IMR-90 (cell line): ENCODE data around the gene ZSWIM3. TPM values are rescaled to one million over a fixed set of nuclear protein-coding genes. Genes with fewer than 3 reads are reported as not detected.

ENCODE experiments used
- ATAC-seq: fragments of 200-7000 bp; cut with Tn5 transposase; 2 replicates; pipeline ENCODE4 v1.9.1; 2020; ENCODE audit warnings: low read depth, mild to moderate bottlenecking, moderate library complexity
- BruUV-seq: library from RNA; stranded (reverse); fragments of 400-500 nt; replicated peaks from 2 replicates; lab custom pipeline; 2021; lab: Mats Ljungman, UMichigan
- CTCF ChIA-PET: fragments of 300-600 bp; formaldehyde crosslinking; extraction: SDS; loops from one replicate; lab custom pipeline; 2021; ENCODE audit warnings: antibody characterized with exemption; lab: Yijun Ruan, JAX
- POLR2A ChIA-PET: fragments of 300-600 bp; sonication (Branson Sonifier 250); formaldehyde crosslinking; loops from one replicate; lab custom pipeline; 2022; ENCODE audit warnings: antibody characterized with exemption; ENCODE audit not compliant: unreplicated experiment; lab: Charles Lee
- DNase-seq: peaks from one replicate; pipeline ENCODE4 v3.0.0; 2013
- H2AFZ ChIP-seq: replicated peaks from 2 replicates; pipeline ENCODE3; 2013; ENCODE audit warnings: low read length, mild to moderate bottlenecking; ENCODE audit not compliant: poor library complexity
- H2AK5ac ChIP-seq: 2 replicates; pipeline ENCODE4 v1.6.1; 2013; ENCODE audit warnings: low read depth, low read length, inconsistent platforms
- H2AK9ac ChIP-seq: replicated peaks from 2 replicates; pipeline ENCODE3; 2013; ENCODE audit warnings: mild to moderate bottlenecking, low read depth, low read length, moderate library complexity; ENCODE audit not compliant: poor library complexity
- H2BK120ac ChIP-seq: 2 replicates; pipeline ENCODE4 v1.6.1; 2013; ENCODE audit warnings: low read depth, low read length, inconsistent platforms
- H2BK15ac ChIP-seq: 3 replicates; pipeline ENCODE4 v1.6.1; 2013; ENCODE audit warnings: low read depth, low read length, inconsistent platforms
- H2BK20ac ChIP-seq: 2 replicates; pipeline ENCODE4 v1.6.1; 2013; ENCODE audit warnings: low read depth, mild to moderate bottlenecking, inconsistent platforms, low read length, moderate library complexity
- H2BK5ac ChIP-seq: 2 replicates; pipeline ENCODE4 v1.6.1; 2013; ENCODE audit warnings: mild to moderate bottlenecking, low read depth, low read length, inconsistent platforms; ENCODE audit not compliant: poor library complexity, severe bottlenecking
- H3K14ac ChIP-seq: replicated peaks from 2 replicates; pipeline ENCODE4 v1.6.1; 2013; ENCODE audit warnings: low read depth, low read length, inconsistent platforms
- H3K18ac ChIP-seq: 2 replicates; pipeline ENCODE4 v1.6.1; 2013; ENCODE audit warnings: low read depth, low read length, control low read depth
- H3K23ac ChIP-seq: 2 replicates; pipeline ENCODE4 v1.6.1; 2013; ENCODE audit warnings: low read depth, low read length, inconsistent platforms
- H3K27ac ChIP-seq: 2 replicates; pipeline ENCODE4 v1.5.1; 2013; ENCODE audit warnings: mild to moderate bottlenecking, control low read depth, low read length; ENCODE audit not compliant: insufficient read depth
- H3K27me3 ChIP-seq: 2 replicates; pipeline ENCODE4 v1.6.1; 2013; ENCODE audit warnings: low read length; ENCODE audit not compliant: control insufficient read depth, insufficient read depth
- H3K36me3 ChIP-seq: 2 replicates; pipeline ENCODE4 v1.6.1; 2013; ENCODE audit warnings: low read length, mixed read lengths; ENCODE audit not compliant: control insufficient read depth, insufficient read depth
- H3K4ac ChIP-seq: 2 replicates; pipeline ENCODE4 v1.6.1; 2013; ENCODE audit warnings: low read depth, low read length, inconsistent platforms
- H3K4me1 ChIP-seq: 2 replicates; pipeline ENCODE4 v1.6.1; 2013; ENCODE audit warnings: low read length, mixed read lengths; ENCODE audit not compliant: control insufficient read depth, insufficient read depth
- H3K4me2 ChIP-seq: 2 replicates; pipeline ENCODE4 v1.6.1; 2013; ENCODE audit warnings: low read depth, mild to moderate bottlenecking, control low read depth, low read length, moderate library complexity
- H3K4me3 ChIP-seq: 2 replicates; pipeline ENCODE4 v1.5.1; 2013; ENCODE audit warnings: low read depth, mild to moderate bottlenecking, control low read depth, low read length, moderate library complexity; ENCODE audit not compliant: insufficient read depth
- H3K56ac ChIP-seq: 2 replicates; pipeline ENCODE4 v1.6.1; 2013; ENCODE audit warnings: low read length, inconsistent platforms; ENCODE audit not compliant: insufficient read depth; ENCODE audit errors: extremely low read depth
- H3K79me1 ChIP-seq, 2 experiments: 2 replicates each; pipeline ENCODE4 v1.6.1; 2013; ENCODE audit warnings: low read length in 2 of 2, inconsistent platforms in 1 of 2, low read depth in 1 of 2
- H3K9ac ChIP-seq: 2 replicates; pipeline ENCODE4 v1.6.1; 2013; ENCODE audit warnings: low read depth, low read length, control low read depth
- H3K9me1 ChIP-seq: 2 replicates; pipeline ENCODE4 v1.6.1; 2013; ENCODE audit warnings: low read length, inconsistent platforms; ENCODE audit not compliant: insufficient read depth
- H3K9me3 ChIP-seq: 2 replicates; pipeline ENCODE4 v1.6.1; 2013; ENCODE audit warnings: low read length; ENCODE audit not compliant: control insufficient read depth, insufficient read depth
- H4K20me1 ChIP-seq: 2 replicates; pipeline ENCODE4 v1.6.1; 2013; ENCODE audit warnings: low read length, inconsistent platforms; ENCODE audit not compliant: insufficient read depth
- H4K5ac ChIP-seq: 2 replicates; pipeline ENCODE4 v1.6.1; 2013; ENCODE audit warnings: mild to moderate bottlenecking, low read depth, low read length, control low read depth
- H4K8ac ChIP-seq, 2 experiments: 2 replicates each; pipeline ENCODE4 v1.6.1; 2013; ENCODE audit warnings: low read depth in 2 of 2, low read length in 2 of 2, control low read depth in 1 of 2, inconsistent platforms in 1 of 2
- H4K91ac ChIP-seq: 2 replicates; pipeline ENCODE4 v1.6.1; 2013; ENCODE audit warnings: low read depth, low read length, inconsistent platforms; ENCODE audit not compliant: insufficient read depth
- BHLHE40 ChIP-seq: fragments of 150-350 bp; IDR thresholded peaks from 2 replicates; pipeline ENCODE4 v1.6.1; 2016; ENCODE audit warnings: mild to moderate bottlenecking, low read depth, low read length
- CEBPB ChIP-seq: IDR thresholded peaks from 2 replicates; pipeline ENCODE4 v1.6.1; 2012; ENCODE audit warnings: low read depth, low read length, improper control_type of control experiment
- CHD1 ChIP-seq: IDR thresholded peaks from 2 replicates; pipeline ENCODE4 v1.6.1; 2012; ENCODE audit warnings: low read depth, low read length, improper control_type of control experiment
- FOS ChIP-seq: fragments of 150-350 bp; IDR thresholded peaks from 2 replicates; pipeline ENCODE4 v1.6.1; 2016; ENCODE audit warnings: low read depth, low read length
- MAFK ChIP-seq: IDR thresholded peaks from 2 replicates; pipeline ENCODE4 v1.6.1; 2012; ENCODE audit warnings: low read depth, low read length, improper control_type of control experiment
- NFE2L2 ChIP-seq: fragments of 150-350 bp; IDR thresholded peaks from 2 replicates; pipeline ENCODE4 v1.6.1; 2016; ENCODE audit warnings: low read depth, mild to moderate bottlenecking, low read length
- POLR2A ChIP-seq: IDR thresholded peaks from 2 replicates; pipeline ENCODE4 v1.6.1; 2012; ENCODE audit warnings: mild to moderate bottlenecking, low read depth, low read length
- RAD21 ChIP-seq: IDR thresholded peaks from 2 replicates; pipeline ENCODE4 v1.6.1; 2012; ENCODE audit warnings: low read length, improper control_type of control experiment
- RFX5 ChIP-seq: IDR thresholded peaks from 2 replicates; pipeline ENCODE4 v1.8.0; 2012; ENCODE audit warnings: low read depth, mild to moderate bottlenecking, low read length, moderate library complexity
- SMC3 ChIP-seq: fragments of 150-350 bp; IDR thresholded peaks from 2 replicates; pipeline ENCODE4 v1.6.1; 2016; ENCODE audit warnings: low read depth, mild to moderate bottlenecking, antibody characterized with exemption, low read length, moderate library complexity
- USF2 ChIP-seq: fragments of 150-350 bp; IDR thresholded peaks from 2 replicates; pipeline ENCODE4 v1.6.1; 2017; ENCODE audit warnings: mild to moderate bottlenecking, antibody characterized with exemption, low read length, low read depth
- WGBS, 2 experiments: methylation state at CpG; one replicate each; pipeline versions ENCODE4 v1.1.5 to v1.1.7; 2013; ENCODE audit warnings: missing lambda C conversion rate in 2 of 2; ENCODE audit not compliant: insufficient read length in 1 of 2; ENCODE audit errors: extremely low coverage in 2 of 2; 5-methylcytosine and 5-hydroxymethylcytosine counted together
- dilution Hi-C: fragments of 300-500 bp; cut with HindIII; formaldehyde crosslinking; loops from one replicate; pipeline ENCODE4 v1.14.3; 2018; ENCODE audit warnings: low sequenced_read_pairs; ENCODE audit not compliant: unreplicated experiment
- in situ Hi-C: fragments of 300-500 bp; cut with MboI; formaldehyde crosslinking; loops from 3 replicates; pipeline ENCODE4 v1.14.3; 2019; ENCODE audit warnings: low sequenced_read_pairs, inconsistent platforms, mixed read lengths
- intact Hi-C: fragments of 100-400 bp; cut with micrococcal nuclease; formaldehyde crosslinking; loops from 2 replicates; pipeline ENCODE4 v1.10.0; 2022
- polyA plus RNA-seq, 3 experiments: library from polyadenylated mRNA; depleted of rRNA; stranded (reverse); fragments of >200 nt; gene quantifications; 2 replicates each; pipeline ENCODE4 v1.2.3, GENCODE V29; 2012; ENCODE audit warnings: low replicate concordance in 1 of 3
- total RNA-seq: library from RNA; depleted of rRNA; stranded (reverse); fragments of >200 nt; gene quantifications from 2 replicates; pipeline ENCODE4 v1.2.3, GENCODE V29; 2012
- TF ChIP-seq, protein P1 (sequence below): fragments of 150-350 bp; IDR thresholded peaks from 2 replicates; pipeline ENCODE4 v1.6.1; 2016; ENCODE audit warnings: low read depth, mild to moderate bottlenecking, low read length, moderate library complexity, borderline replicate concordance

Gene ZSWIM3
- total and polyA plus RNA-seq, 2 of the 4 experiments (the other 2 are of a cell fraction) = 3.3 to 8.6 TPM

DNA sequence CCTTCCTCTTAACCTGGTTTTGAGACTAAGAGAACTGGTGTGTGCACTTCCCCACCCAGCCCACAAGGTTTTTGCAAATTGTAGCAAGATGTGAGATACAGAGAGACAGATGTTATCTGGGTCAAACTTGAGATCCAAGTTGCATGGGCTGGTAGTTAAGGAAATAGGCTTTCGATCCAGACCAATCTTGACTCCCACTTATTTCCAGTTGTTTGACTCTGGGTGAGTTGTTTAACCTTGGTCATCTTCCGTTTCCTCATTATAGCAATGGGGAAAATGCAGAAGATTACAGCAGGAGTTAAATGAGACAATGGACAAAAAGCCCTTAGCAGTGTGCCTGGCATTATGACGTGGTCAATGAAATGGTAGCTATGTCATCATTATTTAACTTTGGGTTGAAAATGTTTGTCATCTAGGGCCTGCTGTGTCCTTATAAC is 22.1 kb upstream of the ZSWIM3 start:
- no TSS peak for BruUV-seq
- H3K9ac ChIP-seq = peak overlapping the region; percentile 37; the same call in 1 of the 2 replicates
- CTCF ChIA-PET = interaction anchor here (1.7 kb wide), 1 partner anchor 135 kb away, joined by 3 read pairs; no protein-coding TSS in a partner anchor
- H3K4me3 ChIP-seq = no peak overlapping the region
- POLR2A ChIA-PET = no interaction called here
- H4K91ac ChIP-seq = no peak overlapping the region
- H3K56ac ChIP-seq = no peak overlapping the region
- no peak for TF ChIP-seq CHD1
- TF ChIP-seq, protein P1, sequence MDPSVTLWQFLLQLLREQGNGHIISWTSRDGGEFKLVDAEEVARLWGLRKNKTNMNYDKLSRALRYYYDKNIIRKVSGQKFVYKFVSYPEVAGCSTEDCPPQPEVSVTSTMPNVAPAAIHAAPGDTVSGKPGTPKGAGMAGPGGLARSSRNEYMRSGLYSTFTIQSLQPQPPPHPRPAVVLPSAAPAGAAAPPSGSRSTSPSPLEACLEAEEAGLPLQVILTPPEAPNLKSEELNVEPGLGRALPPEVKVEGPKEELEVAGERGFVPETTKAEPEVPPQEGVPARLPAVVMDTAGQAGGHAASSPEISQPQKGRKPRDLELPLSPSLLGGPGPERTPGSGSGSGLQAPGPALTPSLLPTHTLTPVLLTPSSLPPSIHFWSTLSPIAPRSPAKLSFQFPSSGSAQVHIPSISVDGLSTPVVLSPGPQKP = no peak
- TF ChIP-seq RAD21 = no peak
- TF ChIP-seq NFE2L2 = no peak
- no peak for TF ChIP-seq BHLHE40
- no peak for TF ChIP-seq POLR2A
- no peak for TF ChIP-seq USF2
- no peak for TF ChIP-seq SMC3
- no peak for TF ChIP-seq CEBPB
- TF ChIP-seq MAFK = no peak
- TF ChIP-seq RFX5 = no peak
- no peak for TF ChIP-seq FOS
- H3K79me1 ChIP-seq = peaks cover 15 to 27% of the 10 kb centered on the region in 2 experiments
- ATAC-seq = no peak
- H3K4me2 ChIP-seq = peak overlapping the region; percentile 98
- no peak overlapping the region for H4K5ac ChIP-seq
- H2AFZ ChIP-seq = no peak overlapping the region
- no peak overlapping the region for H2BK15ac ChIP-seq
- no peak overlapping the region for H2BK20ac ChIP-seq
- H3K23ac ChIP-seq = peak overlapping the region; percentile 68; the same call in 1 of the 2 replicates
- in situ Hi-C loops (no loop called here), dilution Hi-C loops (no loop called here), intact Hi-C loops (loop anchor here (10.0 kb wide), 1 partner anchor 99 kb away; the partner anchor contains the start of gene PCIF1)
- no peak overlapping the region for H3K27ac ChIP-seq
- no peak overlapping the region for H2BK120ac ChIP-seq
- WGBS, 2 experiments = no CpG with 5 or more reads among the region's 3 CpGs
- H4K20me1 ChIP-seq = no peaks in the 10 kb centered on the region
- no peaks in the 10 kb centered on the region for H3K9me3 ChIP-seq
- no peak overlapping the region for H3K4ac ChIP-seq
- peaks cover 17% of the 10 kb centered on the region for H3K9me1 ChIP-seq
- no peak overlapping the region for H2AK5ac ChIP-seq
- no peak overlapping the region for H3K18ac ChIP-seq
- H3K4me1 ChIP-seq = peaks cover 18% of the 10 kb centered on the region
- H2BK5ac ChIP-seq = no peak overlapping the region
- peak overlapping the region; percentile 23 for H2AK9ac ChIP-seq
- peaks cover 14% of the 10 kb centered on the region for H3K36me3 ChIP-seq
- H3K27me3 ChIP-seq = no peaks in the 10 kb centered on the region
- DNase-seq = no peak
- peak overlapping the region in 1 of 2 experiments; percentile 8; a peak in 1 of 4 replicates for H4K8ac ChIP-seq
- peak overlapping the region; percentile 1; the same call in 1 of the 2 replicates for H3K14ac ChIP-seq
